Right kidney (tissue), 1 donor: ENCODE data around the gene USP40.

ENCODE experiments used
- DNase-seq: peaks from one replicate; pipeline ENCODE4 v3.0.0-alpha.2; 2016

The USP40 gene

DNA sequence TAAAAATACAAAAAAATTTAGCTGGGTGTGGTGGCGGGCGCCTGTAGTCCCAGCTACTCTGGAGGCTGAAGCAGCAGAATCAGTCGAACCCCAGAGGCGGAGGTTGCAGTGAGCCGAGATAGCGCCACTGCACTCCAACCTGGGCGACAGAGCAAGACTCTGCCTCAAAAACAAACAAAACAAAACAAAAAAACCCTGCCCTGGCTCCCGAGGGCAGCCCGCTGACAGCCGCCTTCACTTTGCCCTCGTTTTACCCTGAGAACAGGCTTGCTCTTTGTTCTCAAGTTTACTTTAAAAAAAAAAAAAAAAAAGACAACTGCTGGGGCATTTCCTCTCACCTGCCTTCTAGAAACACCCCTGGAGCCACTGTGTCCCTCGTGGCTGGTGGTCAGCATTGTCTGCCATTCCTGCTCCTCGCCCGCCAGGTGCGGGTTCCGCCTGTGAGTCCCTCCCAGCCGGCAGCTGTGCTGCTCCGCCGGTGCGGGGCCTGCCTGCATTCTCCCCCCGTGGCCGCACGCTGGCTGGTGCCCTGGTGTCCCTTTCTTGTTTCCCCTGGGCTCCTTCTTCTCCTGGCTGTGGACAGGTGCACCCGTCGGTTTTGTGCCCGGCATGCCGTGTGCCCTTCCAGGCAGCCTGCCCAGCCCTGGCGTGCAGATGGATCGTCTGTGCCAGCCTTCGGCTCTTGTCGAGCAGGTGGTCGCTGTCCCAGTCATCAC is 105.7 kb downstream of the USP40 start:
- no peak for DNase-seq

DNA sequence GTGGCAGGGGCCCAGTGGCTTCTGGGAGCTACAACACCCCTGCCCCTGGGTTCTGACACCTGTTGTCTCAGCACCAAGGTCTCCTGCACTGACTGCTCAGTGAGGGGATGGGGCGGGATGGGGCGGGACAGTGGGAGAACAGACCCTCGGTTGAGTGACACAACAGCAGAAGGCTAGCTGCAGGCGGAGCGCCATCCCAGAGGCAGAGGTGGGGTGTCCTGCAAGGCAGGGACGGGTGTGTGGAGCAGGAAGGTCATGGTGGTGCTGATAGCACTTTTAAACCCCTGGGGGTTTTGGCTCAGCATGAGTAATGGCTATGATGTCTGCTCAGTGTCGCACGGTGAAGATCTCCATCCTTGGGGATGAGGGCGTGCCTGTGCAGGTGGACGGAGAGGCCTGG is 107.2 kb downstream of the USP40 start:
- no peak for DNase-seq

DNA sequence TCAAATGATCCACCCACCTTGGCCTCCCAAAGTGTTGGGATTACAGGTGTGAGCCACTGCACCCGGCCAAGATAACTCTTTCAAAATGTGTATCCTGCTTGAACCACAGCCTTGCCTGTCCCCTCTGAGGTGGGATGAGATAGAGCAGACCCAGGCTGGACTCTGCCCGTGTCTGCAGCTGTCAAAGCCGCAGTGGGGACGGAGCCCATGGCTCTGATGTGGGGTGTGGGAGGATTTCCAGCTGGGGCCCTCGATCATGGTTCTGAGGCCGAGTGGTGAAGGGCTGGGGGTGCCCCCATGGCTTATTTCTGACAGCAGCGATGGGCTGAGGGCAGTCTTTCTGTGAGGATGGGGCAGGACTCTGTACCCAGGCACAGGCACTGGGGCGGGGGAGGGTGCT is 107.8 kb downstream of the USP40 start:
- DNase-seq, result no peak

DNA sequence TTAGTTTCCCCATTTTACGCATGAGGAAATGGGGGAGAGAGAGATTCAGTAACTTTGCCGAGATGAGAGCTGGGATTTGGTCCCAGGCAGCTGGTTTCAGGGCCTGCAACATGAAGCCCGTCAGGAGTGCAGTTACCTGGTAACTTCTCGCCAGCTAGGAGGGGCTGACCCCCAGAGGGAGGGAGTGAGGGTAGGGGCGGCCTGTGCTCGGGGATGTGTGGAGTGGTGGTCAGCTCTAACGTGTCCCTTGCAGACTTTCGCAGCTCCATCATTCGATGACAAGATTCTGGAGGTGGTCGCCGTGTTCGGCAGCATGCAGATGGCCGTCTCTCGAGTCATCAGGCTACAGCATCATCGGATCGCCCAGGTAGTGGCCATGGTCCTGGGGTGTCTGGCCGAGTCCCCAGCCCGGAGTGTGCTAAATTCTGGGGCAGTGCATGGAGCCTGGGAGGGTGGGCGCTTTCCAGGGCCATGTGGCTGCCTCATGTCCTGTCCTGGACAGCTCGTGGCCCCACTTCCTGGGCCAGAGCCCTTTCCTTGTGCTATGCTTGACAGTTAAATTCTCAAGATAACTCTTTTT is 108.5 kb downstream of the USP40 start:
- DNase-seq, result no peak

DNA sequence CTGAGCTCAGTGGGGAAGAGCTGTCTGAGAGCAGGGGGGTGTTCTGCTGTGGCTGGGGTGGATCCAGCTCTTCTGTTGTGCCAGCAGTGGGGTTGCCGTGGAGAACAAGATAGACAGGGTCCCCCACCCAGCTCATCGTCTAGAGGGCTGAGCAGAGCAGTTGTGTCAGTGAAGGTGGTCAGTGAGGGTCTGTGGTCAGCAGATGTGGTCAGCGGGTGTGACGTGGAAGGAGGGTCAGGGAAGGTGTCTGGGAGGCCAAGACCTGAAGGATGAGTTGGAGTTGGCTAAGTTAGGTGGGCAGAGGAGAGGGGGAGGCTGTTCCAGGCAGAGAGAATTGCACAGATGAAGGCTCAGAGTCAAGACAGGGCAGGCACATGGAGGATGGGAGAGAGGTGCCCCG is 109.2 kb downstream of the USP40 start:
- DNase-seq, result no peak

DNA sequence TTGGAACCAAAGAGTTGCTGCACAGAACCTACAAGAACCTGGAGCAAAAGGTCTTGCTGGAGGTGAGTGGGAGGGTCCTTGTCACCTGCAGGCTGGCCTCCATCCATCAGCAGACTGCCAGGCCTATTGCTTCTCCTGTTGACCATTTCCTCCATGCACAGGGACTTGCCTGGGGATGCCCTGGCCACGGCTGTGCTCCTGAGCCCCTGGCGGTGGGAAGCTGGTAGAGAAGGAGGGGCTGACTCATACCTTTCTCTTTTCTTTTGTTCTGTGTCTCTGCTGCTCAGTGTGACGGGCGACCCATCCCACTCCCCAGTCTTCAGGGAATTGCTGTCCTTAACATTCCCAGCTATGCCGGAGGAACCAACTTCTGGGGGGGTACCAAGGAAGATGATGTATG is 109.6 kb downstream of the USP40 start:
- DNase-seq, result no peak

DNA sequence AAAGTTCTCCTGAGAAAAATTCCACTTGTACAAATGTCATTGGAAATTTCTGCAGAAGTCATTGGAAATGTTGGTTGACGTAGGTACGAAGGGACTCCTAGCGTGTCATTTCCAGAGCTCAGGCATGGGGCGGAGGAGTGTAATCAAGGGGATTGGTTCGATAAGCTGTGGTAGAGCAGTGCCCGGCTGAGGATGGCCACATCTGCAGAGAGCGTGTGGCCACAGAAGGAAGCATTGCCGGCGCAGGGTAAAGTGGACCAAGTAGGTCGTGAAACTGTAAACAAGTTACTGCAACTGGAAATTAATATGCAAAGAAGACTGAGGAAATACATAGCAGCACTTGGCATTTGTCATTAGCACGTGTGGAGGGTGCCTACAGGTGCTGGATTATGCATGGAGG is 110.5 kb downstream of the USP40 start:
- no peak for DNase-seq

DNA sequence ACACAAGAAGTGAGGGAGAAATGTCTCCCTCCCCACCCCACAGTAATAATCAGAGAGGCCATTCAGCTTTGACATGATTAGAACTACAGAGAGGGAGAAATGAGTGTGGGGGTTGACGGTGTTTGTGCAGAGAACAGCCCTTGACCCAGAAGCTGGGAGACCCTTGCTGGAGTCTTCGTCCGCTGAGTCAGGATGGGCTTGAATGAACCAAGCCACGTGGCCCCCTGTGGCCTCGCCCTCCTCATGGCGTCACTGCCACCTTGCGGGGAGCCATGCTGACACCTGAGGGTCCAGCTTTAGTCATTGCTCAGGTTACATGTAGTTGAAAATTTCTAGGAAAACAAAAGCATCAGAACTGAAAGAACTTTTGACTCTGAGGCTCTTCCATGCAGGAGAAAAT is 111.1 kb downstream of the USP40 start:
- no peak for DNase-seq

DNA sequence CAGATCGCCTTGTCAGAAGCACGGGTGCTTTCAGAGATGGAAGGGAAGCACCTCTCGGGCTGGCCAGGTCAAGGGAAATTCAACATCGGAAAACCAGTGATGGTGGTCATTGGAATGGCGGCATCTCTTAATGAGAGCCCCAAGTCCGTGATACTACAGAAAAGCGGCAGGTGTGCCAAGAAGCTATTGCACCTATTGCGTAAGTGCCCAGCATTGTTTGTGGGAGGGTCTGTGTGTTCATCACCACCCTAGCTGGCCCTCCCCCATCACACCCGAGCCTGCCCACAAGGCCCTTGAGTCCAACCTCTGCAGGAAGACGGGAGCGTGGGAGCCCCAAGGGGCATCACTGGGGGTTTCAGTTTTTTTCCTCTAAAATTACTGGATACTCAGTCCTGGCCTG is 111.6 kb downstream of the USP40 start:
- DNase-seq, result no peak

DNA sequence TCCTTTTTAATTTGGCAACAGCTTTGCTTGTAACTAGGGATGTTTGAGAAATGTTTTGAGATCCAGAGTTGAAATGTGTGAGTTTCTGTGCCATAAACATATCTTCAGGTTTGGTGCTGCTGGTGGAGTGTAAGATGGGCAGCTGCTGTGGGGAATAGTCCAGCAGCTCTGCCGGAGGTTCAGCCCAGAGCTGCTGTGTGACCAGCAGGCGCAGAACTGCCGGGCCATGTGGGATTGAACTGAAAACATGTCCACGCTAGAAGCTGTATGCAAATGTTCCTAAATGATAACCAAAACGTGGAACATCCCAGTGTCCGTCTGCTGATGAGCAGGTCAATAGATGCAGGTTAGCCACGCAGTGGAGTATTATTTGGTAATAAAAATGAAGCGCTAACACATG is 112.7 kb downstream of the USP40 start:
- DNase-seq, result no peak

DNA sequence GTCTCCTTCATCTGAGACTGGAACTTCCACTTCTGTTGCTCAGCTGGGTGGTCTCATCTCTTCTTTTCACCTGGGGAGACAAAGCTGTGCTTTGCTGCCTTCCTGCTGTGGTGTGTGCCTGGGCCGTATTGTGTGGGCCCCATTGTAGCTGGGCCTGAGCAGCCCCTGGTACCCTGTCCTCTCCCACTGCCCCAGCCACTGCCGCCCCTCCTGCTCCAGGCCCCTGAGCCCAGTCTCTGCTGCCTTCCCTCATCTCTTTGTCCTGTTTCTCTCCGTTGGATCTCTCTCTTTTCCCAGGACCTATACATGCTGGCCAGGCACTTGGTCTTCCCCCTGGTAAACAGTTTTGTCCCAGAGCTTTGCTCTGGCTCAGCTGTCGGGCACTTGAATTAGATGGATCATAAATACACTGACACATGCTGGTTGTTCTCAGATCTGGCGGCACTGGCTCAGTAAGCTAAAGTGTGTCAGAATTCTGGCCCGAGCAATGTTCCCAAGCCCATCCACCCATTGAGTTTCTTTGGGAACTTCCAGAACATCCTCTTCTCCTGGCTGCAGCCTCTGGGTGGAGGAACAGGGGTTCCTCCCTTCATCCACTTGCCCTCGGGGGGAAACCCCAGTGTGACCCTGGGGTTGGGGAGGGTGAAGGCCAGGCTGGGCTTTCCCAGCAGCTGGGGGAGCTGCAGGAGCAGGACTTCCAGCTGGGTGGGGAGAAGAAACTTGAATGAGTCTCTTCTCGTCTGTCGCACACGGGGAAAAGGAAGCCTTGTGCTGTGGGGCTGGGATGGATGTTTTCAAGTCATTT is 113.3 kb downstream of the USP40 start:
- no peak for DNase-seq

DNA sequence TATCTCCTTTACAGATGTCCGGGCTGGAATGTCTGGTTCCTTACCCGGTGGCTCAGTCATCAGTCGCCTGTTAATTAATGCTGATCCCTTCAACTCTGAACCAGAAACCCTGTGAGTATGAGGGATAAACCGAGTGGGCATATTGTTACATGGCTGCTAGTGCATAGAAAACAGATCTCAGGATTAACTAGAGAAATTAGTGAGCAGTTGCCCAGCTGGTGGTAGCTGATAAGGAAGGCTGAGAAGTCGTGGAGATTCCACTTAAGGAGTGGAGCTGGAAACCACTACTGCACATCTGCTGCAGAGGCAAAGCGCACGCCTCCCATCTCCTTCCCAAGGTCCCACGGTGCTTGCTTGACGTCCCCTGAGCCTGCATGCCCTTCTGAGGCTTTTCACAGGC is 114.6 kb downstream of the USP40 start:
- DNase-seq, result no peak

DNA sequence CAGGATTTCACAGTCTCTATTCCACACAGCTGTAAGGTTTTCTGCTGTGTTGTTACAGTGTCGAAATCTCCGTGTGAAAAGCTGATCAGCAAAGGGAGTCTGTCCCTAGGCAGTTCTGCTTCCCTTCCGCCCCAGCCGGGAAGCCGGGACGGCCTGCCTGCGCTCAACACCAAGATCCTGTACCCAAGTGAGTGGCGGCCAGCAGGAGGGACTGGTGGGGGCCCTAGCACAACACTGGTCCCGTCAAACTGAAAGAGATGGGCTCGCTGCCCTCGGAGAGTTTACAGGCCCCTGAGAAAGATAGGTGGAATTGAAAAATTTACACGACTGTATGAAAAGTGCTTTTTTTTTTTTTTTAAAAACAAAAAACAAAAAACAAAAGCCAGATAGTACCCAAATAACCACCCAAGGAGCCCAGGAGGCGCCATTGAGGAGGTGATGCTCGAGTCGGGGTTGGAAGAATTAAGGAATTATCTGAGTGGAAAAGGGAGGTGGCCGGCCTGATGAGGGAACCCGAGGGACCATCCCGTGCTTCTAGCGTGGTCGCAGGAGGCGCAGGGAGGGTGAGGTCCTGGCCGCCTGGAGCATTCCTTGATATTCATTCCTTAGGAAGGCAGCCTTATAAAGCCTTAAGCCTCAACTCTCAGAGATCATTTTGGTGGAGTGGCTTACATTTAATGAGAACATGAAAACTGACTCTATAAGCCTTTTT is 115.6 kb downstream of the USP40 start:
- no peak for DNase-seq

DNA sequence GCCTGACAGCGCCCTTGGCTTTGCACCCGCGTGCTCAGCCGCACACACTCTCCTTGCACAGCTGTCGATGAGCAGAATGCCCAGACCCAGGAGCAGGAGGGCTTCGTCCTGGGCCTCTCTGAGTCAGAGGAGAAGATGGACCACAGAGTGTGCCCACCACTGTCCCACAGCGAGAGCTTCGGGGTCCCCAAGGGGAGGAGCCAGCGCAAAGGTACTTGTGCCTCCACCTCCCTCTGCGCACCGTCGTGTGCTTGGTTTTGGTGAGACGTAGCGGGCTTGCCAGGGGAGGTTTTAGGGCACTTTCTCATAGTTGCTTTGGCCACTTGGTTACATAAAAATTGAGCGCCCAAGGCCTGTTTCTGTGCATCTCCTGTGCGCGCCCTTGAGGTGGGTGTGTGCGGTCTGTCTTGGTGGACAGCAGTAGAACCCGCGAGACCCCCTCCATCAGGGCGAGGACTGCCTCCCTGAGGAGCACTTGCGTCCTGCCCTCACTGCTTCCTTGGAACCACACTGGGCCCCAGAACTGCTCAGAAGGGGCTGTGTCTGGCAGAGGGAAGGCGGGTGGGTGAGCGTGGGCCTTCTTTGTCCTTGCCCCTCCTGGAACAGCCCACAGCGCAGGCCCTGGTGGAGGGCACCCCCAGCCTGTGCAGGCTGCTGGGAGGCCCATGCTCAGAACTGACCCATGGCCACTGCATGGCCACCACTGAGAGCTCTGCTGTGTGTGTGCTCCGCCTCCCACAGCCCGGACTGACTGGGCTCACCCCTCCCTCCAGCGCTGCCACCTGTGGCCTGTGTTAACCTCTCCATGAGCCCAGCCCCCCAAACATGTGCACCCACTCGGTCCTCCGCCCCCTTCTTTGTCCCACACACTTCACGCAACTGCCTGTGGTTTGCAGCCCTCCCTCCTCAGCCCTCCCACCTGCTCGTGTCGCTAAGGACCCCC is 116.4 kb downstream of the USP40 start:
- DNase-seq, result no peak

DNA sequence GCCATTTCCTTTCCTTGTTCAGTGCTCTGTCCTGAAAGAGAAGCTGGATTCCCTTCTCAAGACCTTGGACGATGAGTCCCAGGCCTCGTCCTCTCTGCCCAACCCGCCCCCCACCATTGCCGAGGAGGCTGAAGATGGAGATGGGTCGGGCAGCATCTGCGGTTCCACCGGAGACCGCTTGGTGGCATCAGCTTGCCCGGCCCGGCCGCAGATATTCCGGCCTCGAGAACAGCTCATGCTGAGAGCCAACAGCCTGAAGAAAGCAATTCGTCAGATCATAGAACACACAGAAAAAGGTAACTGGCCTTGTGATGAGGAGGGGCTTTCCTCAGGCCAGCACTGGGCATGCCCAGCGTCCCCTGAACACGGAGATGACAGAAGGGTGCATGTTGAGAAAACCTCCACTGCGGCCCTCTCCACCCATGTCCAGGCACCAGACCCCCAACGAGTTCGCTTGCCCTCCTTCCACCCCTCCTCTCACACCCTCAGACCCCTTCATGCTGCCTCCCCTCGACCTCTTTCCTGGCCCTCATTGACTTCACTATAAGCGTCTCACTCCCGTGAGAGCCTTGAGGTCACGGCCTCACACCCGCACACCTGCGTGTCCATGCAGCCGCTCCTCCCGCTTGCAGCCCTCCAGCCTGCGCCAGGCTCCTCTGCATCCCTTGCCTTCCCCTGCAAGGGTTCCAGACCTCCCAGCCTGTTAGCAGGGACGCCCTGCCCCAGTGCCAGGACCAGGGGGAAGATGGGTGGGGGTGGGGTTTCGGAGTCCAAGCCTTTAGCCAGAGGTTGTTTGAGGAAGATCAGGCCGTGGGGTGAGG is 117.3 kb downstream of the USP40 start:
- DNase-seq, result peak; percentile 41

DNA sequence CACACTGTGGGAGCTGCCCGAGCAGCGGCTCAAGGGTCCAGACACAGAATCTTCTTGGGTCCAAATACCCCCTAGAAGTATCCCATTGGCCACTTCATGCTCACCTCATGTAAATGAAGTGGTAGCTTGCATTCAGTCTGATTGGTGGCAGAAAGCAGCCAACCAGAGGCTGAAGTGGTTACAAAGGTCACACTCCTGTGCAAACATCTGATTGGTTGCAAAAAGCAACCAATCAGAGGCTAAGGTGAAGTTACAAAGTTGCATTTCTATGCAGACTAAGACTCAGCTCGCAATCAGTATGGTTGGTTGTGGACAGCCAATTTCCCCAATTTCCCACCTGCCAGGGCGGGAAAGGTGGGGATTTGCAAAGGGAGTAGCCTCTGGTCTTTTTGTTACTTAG is 118.0 kb downstream of the USP40 start:
- DNase-seq, result no peak

DNA sequence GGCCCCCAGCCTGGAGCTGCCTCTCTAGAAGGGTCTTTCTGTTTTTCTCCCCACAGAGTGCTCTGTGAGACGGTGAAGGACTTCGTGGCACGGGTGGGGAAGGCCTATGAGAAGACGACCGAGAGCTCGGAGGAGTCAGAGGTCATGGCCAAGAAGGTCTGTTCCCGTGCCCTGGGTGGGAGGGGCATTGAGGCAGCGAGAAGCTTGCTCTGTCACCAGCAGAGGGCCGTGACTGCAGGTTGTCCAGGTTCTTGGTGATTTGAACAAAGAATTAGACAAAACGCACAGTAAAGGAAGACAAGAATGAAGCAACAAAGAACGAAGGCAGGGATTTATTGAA is 118.4 kb downstream of the USP40 start:
- no peak for DNase-seq

DNA sequence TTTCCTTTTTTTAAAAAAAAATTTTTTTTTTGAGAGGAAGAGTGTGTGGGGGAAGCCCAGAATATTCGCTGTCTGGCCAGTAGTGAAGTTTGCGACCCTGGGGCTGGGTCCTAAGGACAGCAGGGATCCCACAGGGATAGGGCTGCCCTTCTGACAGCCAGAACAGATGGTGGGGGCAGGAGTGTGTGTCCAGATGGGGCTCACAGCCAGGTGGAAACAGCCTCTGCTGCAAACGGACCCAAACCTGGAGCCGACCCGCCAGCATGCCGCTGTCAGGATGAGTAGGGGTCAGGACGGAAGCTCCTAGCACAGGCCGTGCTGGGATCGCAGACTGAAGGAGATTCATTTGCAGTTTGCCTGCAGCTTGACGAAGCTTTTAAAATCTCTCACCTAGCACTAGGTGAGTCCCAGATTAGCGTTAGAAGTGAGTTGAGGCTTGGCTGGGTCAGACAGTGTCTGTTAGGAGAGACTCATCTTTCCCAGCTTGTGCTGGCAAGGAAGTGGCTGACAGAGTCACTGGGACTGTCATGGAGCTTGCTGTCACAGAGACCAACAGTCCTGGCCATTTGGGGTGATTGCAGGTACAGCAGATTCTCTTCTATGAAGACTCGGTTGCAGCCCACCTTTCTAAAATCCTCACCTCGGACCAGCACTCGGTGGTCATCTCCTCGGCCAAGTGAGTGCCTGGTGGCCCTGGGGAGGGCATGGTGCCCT is 118.9 kb downstream of the USP40 start:
- DNase-seq, result no peak

DNA sequence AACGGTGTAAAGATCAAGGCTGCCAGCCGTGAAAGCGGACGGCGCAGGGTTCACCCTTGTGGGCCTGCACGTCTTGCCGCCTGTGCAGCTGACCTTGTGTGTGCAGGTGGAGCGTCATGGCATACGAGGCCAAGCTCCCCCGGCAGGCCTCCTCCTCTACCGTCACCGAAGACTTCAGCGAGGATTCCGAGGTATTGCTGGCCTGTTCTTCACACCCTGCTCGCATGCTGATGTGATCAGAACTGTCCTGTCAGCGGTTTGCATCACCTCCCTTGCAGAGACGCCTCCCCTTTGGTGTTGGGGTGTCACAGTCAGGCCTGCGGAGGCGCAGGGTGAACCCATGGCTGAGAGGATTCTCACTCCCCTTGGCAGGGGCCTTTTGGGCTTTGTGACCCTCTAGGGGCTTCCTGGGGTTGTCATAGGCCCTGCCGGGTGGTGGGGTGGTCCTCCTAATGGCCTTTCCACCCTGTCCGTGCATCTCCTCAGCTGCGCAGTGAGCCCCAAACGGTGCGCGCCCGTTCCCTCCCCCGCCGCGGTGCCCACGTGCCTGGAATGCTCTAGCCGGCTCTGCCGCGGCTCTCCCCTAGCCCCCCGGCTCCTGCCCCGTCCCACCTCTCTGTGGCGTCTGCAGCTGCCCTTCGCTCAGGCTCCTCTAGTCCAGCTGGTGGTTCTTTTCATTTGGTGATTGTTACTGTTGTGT is 119.8 kb downstream of the USP40 start:
- no peak for DNase-seq

DNA sequence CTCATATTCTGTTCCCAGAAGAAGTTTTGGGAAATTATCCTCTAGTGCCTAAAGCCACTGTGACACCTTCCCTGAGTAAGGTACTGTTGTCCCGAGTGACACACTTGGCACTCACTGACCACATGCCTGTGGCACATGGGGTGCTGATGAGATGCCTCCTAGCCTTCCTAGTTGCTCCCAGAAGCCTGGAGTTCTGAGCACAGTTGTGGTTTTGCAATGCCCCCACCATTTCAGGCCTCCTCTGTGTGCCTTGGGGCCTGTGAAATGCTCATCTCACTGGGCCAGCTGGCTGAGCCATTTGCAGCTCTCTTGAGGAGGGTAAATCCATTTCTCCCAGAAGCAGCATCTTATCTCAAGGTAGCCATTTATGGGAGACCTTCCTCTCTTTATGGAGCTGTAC is 120.5 kb downstream of the USP40 start:
- no peak for DNase-seq
